ENCODE data around the gene MAN2A2. TPM values are rescaled to one million over a fixed set of nuclear protein-coding genes. Genes with fewer than 3 reads are reported as not detected.

The MAN2A2 gene
- total and polyA plus RNA-seq, 9 of the 15 experiments (the other 6 are each of a cell fraction or from before 2014, with no cell fraction given) = 7.3 to 151 (median 43.4) TPM

GRCh38 chr15:90915808-90916440, 12.8 kb downstream of the MAN2A2 start (continued):
- no peak for TF ChIP-seq RREB1 (CRISPR knock-in tag; IDR thresholded peaks at IDR 0.05)
- no peak for TF ChIP-seq ATF2 (CRISPR knock-in tag; IDR thresholded peaks at IDR 0.05)
- TF ChIP-seq SRSF1 (IDR thresholded peaks at IDR 0.05; ENCODE audit: low read depth, low read length) = no peak
- TF ChIP-seq FOXJ2 (tag; IDR thresholded peaks at IDR 0.05) = no peak
- TF ChIP-seq ZBTB9 (CRISPR knock-in tag; IDR thresholded peaks at IDR 0.05) = no peak
- no peak for TF ChIP-seq PBX2 (CRISPR knock-in tag; IDR thresholded peaks at IDR 0.05; ENCODE audit: low read depth)
- 0 out of 2 replicates have a peak, but pooled peaks have one; percentile 12 for TF ChIP-seq PBX2 (tag; conservative IDR thresholded peaks at IDR 0.05; ENCODE audit: low read depth)
- TF ChIP-seq TCF7 (IDR thresholded peaks at IDR 0.05; ENCODE audit: borderline replicate concordance) = no peak
- no peak for TF ChIP-seq FOXP4 (CRISPR knock-in tag; IDR thresholded peaks at IDR 0.05; ENCODE audit: borderline replicate concordance)
- TF ChIP-seq NR4A1 (CRISPR knock-in tag; IDR thresholded peaks at IDR 0.05) = no peak
- no peak for TF ChIP-seq NR4A1 (tag; IDR thresholded peaks at IDR 0.05)
- TF ChIP-seq NR2C1 (IDR thresholded peaks at IDR 0.05) = peak; percentile 77
- TF ChIP-seq NR2C1 (tag; IDR thresholded peaks at IDR 0.05) = peak; percentile 71
- no peak for TF ChIP-seq NFXL1 (CRISPR knock-in tag; IDR thresholded peaks at IDR 0.05)
- no peak for TF ChIP-seq MEF2A (IDR thresholded peaks at IDR 0.05; ENCODE audit: control insufficient read depth, low read depth, low read length)
